HFF-Myc (cell line): ENCODE data around the gene ZNF575.

ENCODE experiments used
- DNase-seq: peaks from one replicate; pipeline ENCODE4 v3.0.0-alpha.2; 2011; ENCODE audit warnings: low read depth; ENCODE audit errors: extremely low read depth
- H3K4me3 ChIP-seq: replicated peaks from 2 replicates; pipeline ENCODE4 v1.5.1; 2011; ENCODE audit warnings: low read depth, mild to moderate bottlenecking, control low read depth, low read length
- TF ChIP-seq, protein P1 (sequence below): IDR thresholded peaks from 2 replicates; pipeline ENCODE4 v1.5.1; 2012; ENCODE audit warnings: mild to moderate bottlenecking, low read depth, low read length, control low read depth; ENCODE audit errors: missing control alignments

Gene ZNF575

DNA sequence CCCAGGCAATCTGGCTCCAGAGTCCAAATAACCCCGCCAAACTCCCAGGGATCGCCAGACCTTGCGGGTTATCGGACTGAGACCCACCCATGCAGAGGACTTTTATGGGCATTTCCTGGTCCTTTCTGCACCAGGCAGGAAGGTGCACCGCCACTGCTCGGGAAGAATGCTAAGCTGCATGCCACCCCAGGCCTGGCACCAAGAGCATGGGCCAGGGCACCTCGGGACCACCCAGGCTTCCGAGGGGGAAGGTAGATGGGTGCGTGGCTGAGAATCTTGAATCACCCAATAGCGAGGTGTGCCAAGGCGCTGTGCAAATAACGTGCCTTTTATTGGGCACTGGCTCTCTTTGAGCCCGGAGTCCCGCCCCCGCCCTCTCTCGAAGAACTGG, 422 bp upstream of the ZNF575 start:
- TF ChIP-seq, protein P1, sequence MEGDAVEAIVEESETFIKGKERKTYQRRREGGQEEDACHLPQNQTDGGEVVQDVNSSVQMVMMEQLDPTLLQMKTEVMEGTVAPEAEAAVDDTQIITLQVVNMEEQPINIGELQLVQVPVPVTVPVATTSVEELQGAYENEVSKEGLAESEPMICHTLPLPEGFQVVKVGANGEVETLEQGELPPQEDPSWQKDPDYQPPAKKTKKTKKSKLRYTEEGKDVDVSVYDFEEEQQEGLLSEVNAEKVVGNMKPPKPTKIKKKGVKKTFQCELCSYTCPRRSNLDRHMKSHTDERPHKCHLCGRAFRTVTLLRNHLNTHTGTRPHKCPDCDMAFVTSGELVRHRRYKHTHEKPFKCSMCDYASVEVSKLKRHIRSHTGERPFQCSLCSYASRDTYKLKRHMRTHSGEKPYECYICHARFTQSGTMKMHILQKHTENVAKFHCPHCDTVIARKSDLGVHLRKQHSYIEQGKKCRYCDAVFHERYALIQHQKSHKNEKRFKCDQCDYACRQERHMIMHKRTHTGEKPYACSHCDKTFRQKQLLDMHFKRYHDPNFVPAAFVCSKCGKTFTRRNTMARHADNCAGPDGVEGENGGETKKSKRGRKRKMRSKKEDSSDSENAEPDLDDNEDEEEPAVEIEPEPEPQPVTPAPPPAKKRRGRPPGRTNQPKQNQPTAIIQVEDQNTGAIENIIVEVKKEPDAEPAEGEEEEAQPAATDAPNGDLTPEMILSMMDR, result no peak
- H3K4me3 ChIP-seq, result peak overlapping the region; percentile 48
- no peak for DNase-seq

DNA sequence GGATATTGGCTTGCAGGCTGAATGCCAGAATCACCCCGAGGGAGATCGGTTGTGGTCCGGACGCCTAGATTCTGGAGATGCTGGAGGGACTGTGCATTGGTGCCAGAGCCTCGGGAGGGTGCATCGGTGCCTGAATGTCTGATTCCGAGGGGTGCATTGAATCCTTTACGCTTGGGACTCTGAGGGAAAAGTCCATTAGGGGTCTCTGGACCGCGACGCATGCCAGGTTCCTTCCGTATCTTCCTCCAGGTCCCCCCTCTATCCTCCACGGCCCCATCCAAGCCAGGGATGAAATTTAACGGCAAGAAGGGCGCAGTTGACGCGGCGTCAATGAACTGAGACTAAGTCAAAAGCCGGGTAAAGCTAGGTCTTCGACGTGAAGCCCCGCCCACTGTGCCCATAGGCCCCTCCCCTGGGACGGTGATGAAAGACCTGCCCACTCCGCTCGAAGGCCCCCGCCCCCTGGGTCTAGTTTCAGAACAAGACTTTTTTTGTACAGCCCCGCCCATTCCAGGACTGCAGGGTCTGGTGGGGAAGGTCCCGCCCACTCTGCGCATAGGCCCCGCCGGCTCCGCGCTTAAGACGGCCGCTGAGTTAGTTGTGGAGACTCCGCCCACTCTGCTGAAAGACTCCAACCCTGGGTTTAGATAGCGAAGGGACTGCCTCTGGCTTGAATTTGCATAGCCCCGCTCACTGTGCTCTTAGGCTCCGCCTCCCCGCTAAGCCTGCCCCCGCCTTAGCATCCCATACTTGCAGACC, 737 bp downstream of the ZNF575 start:
- TF ChIP-seq, protein P1, result no peak
- DNase-seq, result peak; percentile 98
- peak overlapping the region; percentile 48 for H3K4me3 ChIP-seq

DNA sequence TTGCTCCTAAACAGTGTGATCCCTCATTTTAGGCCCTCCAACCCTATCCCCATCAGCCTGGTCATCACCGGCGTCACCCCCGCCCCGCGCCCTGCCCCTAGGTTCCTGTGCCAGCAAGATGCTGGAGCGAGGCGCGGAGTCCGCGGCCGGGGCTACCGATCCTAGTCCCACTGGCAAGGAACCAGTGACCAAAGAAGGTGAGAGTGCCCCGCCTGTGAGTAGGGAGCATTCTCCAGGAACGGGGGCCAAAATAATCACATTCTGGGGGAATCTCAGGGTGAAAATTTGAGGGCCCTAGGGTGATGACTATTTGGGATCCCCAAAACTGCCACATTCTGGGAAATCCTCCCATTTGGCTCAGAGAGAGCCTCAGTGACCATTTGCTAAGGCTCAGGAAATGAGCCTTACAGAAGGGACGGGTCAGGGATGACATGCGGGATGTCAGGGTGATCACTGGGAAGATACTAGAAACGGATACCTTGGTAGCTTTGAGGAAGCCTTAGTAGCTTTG, 1.4 kb downstream of the ZNF575 start:
- H3K4me3 ChIP-seq, result peak overlapping the region; percentile 48
- TF ChIP-seq, protein P1, result no peak
- DNase-seq, result no peak

DNA sequence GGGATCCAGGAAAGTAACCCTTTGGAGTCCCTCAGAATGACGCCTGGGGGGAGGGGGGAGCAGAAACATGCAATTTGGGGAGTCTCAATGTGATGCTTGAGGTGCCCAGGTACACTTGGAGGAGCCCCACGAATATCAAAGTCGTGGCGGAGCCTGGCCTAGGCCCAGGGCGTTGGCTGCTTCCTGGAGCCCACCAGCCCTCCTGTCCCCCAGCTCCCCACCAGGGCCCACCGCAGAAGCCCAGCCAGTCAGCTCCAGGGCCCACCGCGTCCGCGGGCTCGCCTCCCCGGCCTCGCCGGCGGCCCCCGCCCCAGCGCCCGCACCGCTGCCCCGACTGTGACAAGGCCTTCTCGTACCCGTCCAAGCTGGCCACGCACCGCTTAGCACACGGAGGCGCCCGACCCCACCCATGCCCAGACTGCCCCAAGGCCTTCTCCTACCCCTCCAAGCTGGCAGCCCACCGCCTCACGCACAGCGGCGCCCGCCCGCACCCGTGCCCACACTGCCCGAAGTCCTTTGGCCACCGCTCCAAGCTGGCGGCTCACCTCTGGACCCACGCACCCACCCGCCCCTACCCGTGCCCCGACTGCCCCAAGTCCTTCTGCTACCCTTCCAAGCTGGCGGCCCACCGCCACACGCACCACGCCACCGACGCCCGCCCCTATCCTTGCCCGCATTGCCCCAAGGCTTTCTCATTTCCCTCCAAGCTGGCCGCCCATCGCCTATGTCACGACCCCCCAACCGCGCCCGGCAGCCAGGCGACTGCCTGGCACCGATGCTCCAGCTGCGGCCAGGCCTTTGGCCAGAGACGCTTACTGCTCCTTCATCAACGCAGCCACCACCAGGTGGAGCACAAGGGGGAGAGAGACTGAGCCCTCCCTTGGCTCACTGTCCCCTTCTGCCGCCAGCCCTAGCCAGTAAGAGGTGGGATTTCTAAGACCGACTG, 2.1 kb downstream of the ZNF575 start:
- no peak overlapping the region for H3K4me3 ChIP-seq
- no peak for DNase-seq
- TF ChIP-seq, protein P1, result peak; percentile 62

DNA sequence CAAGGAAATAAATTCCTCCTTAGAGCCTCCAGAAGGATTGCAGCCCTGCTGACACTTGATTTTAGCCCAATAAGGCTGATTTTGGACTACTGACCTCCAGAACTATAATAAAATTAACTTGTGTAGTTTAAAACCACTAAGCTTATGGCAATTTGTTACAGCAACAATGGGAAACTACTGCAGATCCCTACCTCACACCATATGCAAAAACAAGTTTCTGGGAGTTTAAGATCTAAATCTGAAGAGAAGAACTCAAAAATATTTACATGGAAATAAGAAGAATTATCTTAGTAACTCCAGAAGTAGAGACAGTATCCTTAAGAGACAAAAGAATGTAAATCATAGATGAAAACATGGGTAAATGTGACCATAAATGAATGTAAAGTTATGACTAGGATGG, 5.9 kb downstream of the ZNF575 start:
- H3K4me3 ChIP-seq, result no peak overlapping the region
- TF ChIP-seq, protein P1, result no peak
- DNase-seq, result no peak

DNA sequence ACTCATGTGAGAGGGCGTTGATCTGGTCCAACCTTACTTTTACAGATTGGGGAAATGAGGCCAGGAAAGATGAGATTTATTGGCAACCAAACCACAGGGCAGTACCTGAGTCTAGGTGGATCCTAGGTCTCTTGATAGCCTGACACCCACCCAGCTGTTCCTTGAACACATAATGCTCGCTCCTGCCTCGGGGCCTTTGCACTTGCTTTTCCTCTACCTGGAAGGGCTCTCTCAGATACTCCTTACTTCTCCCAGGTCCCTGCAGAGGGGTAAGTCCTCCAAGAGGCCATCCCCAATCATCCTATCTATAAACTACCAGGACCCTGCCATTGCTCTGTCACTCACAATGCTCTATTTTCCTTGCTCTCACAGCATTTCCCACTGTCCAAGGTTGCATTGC, 7.4 kb downstream of the ZNF575 start:
- no peak for DNase-seq

More for the DNA sequence above, 7.4 kb downstream of the ZNF575 start:
- TF ChIP-seq, protein P1, result no peak
- no peak overlapping the region for H3K4me3 ChIP-seq
